Progenitor cell of endocrine pancreas (in vitro differentiated cells): Measurements from ENCODE around the gene COL7A1. TPM values are rescaled to one million over a fixed set of nuclear protein-coding genes. Genes with fewer than 3 reads are reported as not detected.
A peak's percentile ranks its signal among the peaks of the same experiment; 100 is the strongest.

Source experiments
- DNase-seq: peaks from one replicate; pipeline ENCODE4 v3.0.0; 2021; ENCODE audit warnings: low spot score; ENCODE audit not compliant: unreplicated experiment
- H3K27ac Mint-ChIP-seq: 2 replicates; pipeline ENCODE4 v1.8.0; 2021; ENCODE audit warnings: mild to moderate bottlenecking, moderate library complexity, mixed read lengths
- H3K27me3 Mint-ChIP-seq: 2 replicates; pipeline ENCODE4 v1.8.0; 2021; ENCODE audit warnings: mixed read lengths
- H3K36me3 Mint-ChIP-seq: 2 replicates; pipeline ENCODE4 v1.8.0; 2022; ENCODE audit warnings: mixed read lengths; ENCODE audit not compliant: insufficient read depth
- H3K4me1 Mint-ChIP-seq: 2 replicates; pipeline ENCODE4 v1.8.0; 2021; ENCODE audit warnings: low read depth, mixed read lengths
- H3K4me3 Mint-ChIP-seq: 2 replicates; pipeline ENCODE4 v1.8.0; 2021; ENCODE audit warnings: low read depth, mild to moderate bottlenecking, moderate library complexity, mixed read lengths
- H3K9me3 Mint-ChIP-seq: 2 replicates; pipeline ENCODE4 v1.8.0; 2021; ENCODE audit warnings: low read depth, mixed read lengths
- CTCF ChIP-seq: fragments of 200-600 bp; sonication (generic); IDR thresholded peaks from one replicate; pipeline ENCODE4 v1.5.0; 2021; ENCODE audit warnings: antibody characterized with exemption, mild to moderate bottlenecking; ENCODE audit not compliant: unreplicated experiment
- total RNA-seq: library from RNA; stranded (reverse); gene quantifications from 2 replicates; pipeline ENCODE4 v1.2.1, GENCODE V29; 2021

The COL7A1 gene
- total RNA-seq, 1 donor from 2014 or later = 38.4 TPM

- no peaks in the 10 kb centered on the region for H3K9me3 Mint-ChIP-seq
- no peak for DNase-seq
- H3K27ac Mint-ChIP-seq = no peak overlapping the region
- no peaks in the 10 kb centered on the region for H3K27me3 Mint-ChIP-seq
- TF ChIP-seq CTCF = no peak
- H3K4me1 Mint-ChIP-seq = no peaks in the 10 kb centered on the region
- H3K4me3 Mint-ChIP-seq = no peak overlapping the region
- no peaks in the 10 kb centered on the region for H3K36me3 Mint-ChIP-seq
Observed at GRCh38 chr3:48575366-48575765, 19.8 kb downstream of the COL7A1 start.

- no peak overlapping the region for H3K27ac Mint-ChIP-seq
- H3K27me3 Mint-ChIP-seq = no peaks in the 10 kb centered on the region
- H3K36me3 Mint-ChIP-seq = no peaks in the 10 kb centered on the region
- H3K9me3 Mint-ChIP-seq = no peaks in the 10 kb centered on the region
- no peaks in the 10 kb centered on the region for H3K4me1 Mint-ChIP-seq
- H3K4me3 Mint-ChIP-seq = no peak overlapping the region
- DNase-seq = no peak
- TF ChIP-seq CTCF = no peak
Observed at GRCh38 chr3:48573973-48574585, 21.1 kb downstream of the COL7A1 start.

GRCh38 chr3:48572517-48572916, 22.6 kb downstream of the COL7A1 start:
- TF ChIP-seq CTCF = no peak
- Mint-ChIP-seq H3K27me3 (no peaks in the 10 kb centered on the region), H3K9me3 (no peaks in the 10 kb centered on the region), H3K27ac (no peak overlapping the region), H3K4me1 (no peaks in the 10 kb centered on the region), H3K36me3 (no peaks in the 10 kb centered on the region), H3K4me3 (no peak overlapping the region)
- no peak for DNase-seq

- H3K4me3 Mint-ChIP-seq = no peak overlapping the region
- H3K27ac Mint-ChIP-seq = no peak overlapping the region
- DNase-seq = no peak
- no peak for TF ChIP-seq CTCF
- H3K9me3 Mint-ChIP-seq = no peaks in the 10 kb centered on the region
- H3K36me3 Mint-ChIP-seq = no peaks in the 10 kb centered on the region
- H3K27me3 Mint-ChIP-seq = no peaks in the 10 kb centered on the region
- H3K4me1 Mint-ChIP-seq = no peaks in the 10 kb centered on the region
Observed at GRCh38 chr3:48571938-48572337, 23.2 kb downstream of the COL7A1 start.

- H3K9me3 Mint-ChIP-seq = no peaks in the 10 kb centered on the region
- H3K36me3 Mint-ChIP-seq = no peaks in the 10 kb centered on the region
- H3K4me1 Mint-ChIP-seq = no peaks in the 10 kb centered on the region
- H3K4me3 Mint-ChIP-seq = no peak overlapping the region
- H3K27ac Mint-ChIP-seq = peak overlapping the region; percentile 62
- no peak for DNase-seq
- H3K27me3 Mint-ChIP-seq = no peaks in the 10 kb centered on the region
- TF ChIP-seq CTCF = no peak
Observed at GRCh38 chr3:48569808-48570450, 25.2 kb downstream of the COL7A1 start.
